H9 (cell line): ENCODE results near the gene OR4M1. TPM values are rescaled to one million over a fixed set of nuclear protein-coding genes. Genes with fewer than 3 reads are reported as not detected.
"Not testable (repeated sequence)": the region's sequence is repeated elsewhere in the genome, so short reads cannot be mapped to it uniquely, and the experiment has no call there.

Experiments used
- DNase-seq: peaks from one replicate; pipeline ENCODE4 v3.0.0-alpha.2; 2017
- H2AFZ ChIP-seq: one replicate; pipeline ENCODE4 v1.6.1; 2013; ENCODE audit warnings: mild to moderate bottlenecking, low read length, control low read depth, moderate library complexity
- H2AK5ac ChIP-seq: 2 replicates; pipeline ENCODE4 v1.6.1; 2013; ENCODE audit warnings: low read length, control low read depth, mixed read lengths; ENCODE audit not compliant: insufficient read length
- H2BK120ac ChIP-seq: one replicate; pipeline ENCODE4 v1.6.1; 2013; ENCODE audit warnings: low read depth, mild to moderate bottlenecking, low read length, control low read depth, inconsistent platforms; ENCODE audit not compliant: poor library complexity, severe bottlenecking
- H2BK12ac ChIP-seq: 2 replicates; pipeline ENCODE4 v1.6.1; 2013; ENCODE audit warnings: low read length, control low read depth, mixed read lengths, low read depth; ENCODE audit not compliant: insufficient read length
- H2BK15ac ChIP-seq: 2 replicates; pipeline ENCODE4 v1.6.1; 2013; ENCODE audit warnings: low read depth, low read length, control low read depth
- H2BK20ac ChIP-seq: one replicate; pipeline ENCODE4 v1.6.1; 2013; ENCODE audit warnings: low read depth, mild to moderate bottlenecking, low read length, control low read depth, inconsistent platforms; ENCODE audit not compliant: poor library complexity, severe bottlenecking
- H2BK5ac ChIP-seq: 2 replicates; pipeline ENCODE4 v1.6.1; 2013; ENCODE audit warnings: low read length, control low read depth, mixed read lengths; ENCODE audit not compliant: insufficient read length
- H3K14ac ChIP-seq: 2 replicates; pipeline ENCODE4 v1.6.1; 2013; ENCODE audit warnings: low read length, control low read depth; ENCODE audit not compliant: insufficient read depth
- H3K18ac ChIP-seq: 2 replicates; pipeline ENCODE4 v1.6.1; 2013; ENCODE audit warnings: low read depth, mild to moderate bottlenecking, mixed read lengths, low read length, control low read depth; ENCODE audit not compliant: insufficient read length
- H3K23ac ChIP-seq: 2 replicates; pipeline ENCODE4 v1.6.1; 2013; ENCODE audit warnings: low read length, control low read depth, mixed read lengths, low read depth; ENCODE audit not compliant: insufficient read length
- H3K23me2 ChIP-seq: 2 replicates; pipeline ENCODE4 v1.6.1; 2013; ENCODE audit warnings: low read depth, mild to moderate bottlenecking, mixed read lengths, low read length, control low read depth; ENCODE audit not compliant: insufficient read length, poor library complexity, severe bottlenecking
- H3K27ac ChIP-seq: 2 replicates; pipeline ENCODE4 v1.5.1; 2013; ENCODE audit warnings: low read length, control low read depth, mixed read lengths, low read depth; ENCODE audit not compliant: insufficient read length
- H3K27me3 ChIP-seq: 2 replicates; pipeline ENCODE4 v1.6.1; 2013; ENCODE audit warnings: low read length, control low read depth, inconsistent platforms; ENCODE audit not compliant: insufficient read depth
- H3K4ac ChIP-seq: 2 replicates; pipeline ENCODE4 v1.6.1; 2013; ENCODE audit warnings: low read depth, mild to moderate bottlenecking, control low read depth, inconsistent platforms, low read length, moderate library complexity
- H3K4me1 ChIP-seq: 2 replicates; pipeline ENCODE4 v1.6.1; 2013; ENCODE audit warnings: low read length, control low read depth, inconsistent platforms; ENCODE audit not compliant: insufficient read depth
- H3K4me2 ChIP-seq: 2 replicates; pipeline ENCODE4 v1.6.1; 2013; ENCODE audit warnings: low read length, control low read depth, mixed read lengths; ENCODE audit not compliant: insufficient read length, insufficient read depth
- H3K56ac ChIP-seq: 2 replicates; pipeline ENCODE4 v1.6.1; 2013; ENCODE audit warnings: low read depth, mild to moderate bottlenecking, mixed read lengths, low read length, control low read depth; ENCODE audit not compliant: insufficient read length
- H3K79me1 ChIP-seq: 2 replicates; pipeline ENCODE4 v1.6.1; 2013; ENCODE audit warnings: low read depth, mild to moderate bottlenecking, moderate library complexity, low read length, control low read depth, inconsistent platforms; ENCODE audit not compliant: insufficient read depth, poor library complexity, severe bottlenecking
- H3K79me2 ChIP-seq: 2 replicates; pipeline ENCODE4 v1.6.1; 2013; ENCODE audit warnings: low read length, control low read depth, inconsistent platforms; ENCODE audit not compliant: insufficient read depth
- H3K9ac ChIP-seq: 2 replicates; pipeline ENCODE4 v1.6.1; 2013; ENCODE audit warnings: low read length, control low read depth, mixed read lengths; ENCODE audit not compliant: insufficient read length; ENCODE audit errors: extremely low read depth
- H3K9me3 ChIP-seq: one replicate; pipeline ENCODE4 v1.6.1; 2013; ENCODE audit warnings: low read depth, low read length, inconsistent platforms; ENCODE audit not compliant: control insufficient read depth
- H3T11ph ChIP-seq: one replicate; pipeline ENCODE4 v1.6.1; 2013; ENCODE audit warnings: mild to moderate bottlenecking, low read length, control low read depth, inconsistent platforms
- H4K20me1 ChIP-seq: one replicate; pipeline ENCODE4 v1.6.1; 2013; ENCODE audit not compliant: control insufficient read depth, insufficient read length, insufficient read depth
- H4K5ac ChIP-seq: 2 replicates; pipeline ENCODE4 v1.6.1; 2013; ENCODE audit warnings: low read depth, mild to moderate bottlenecking, mixed read lengths, low read length, control low read depth; ENCODE audit not compliant: insufficient read length
- H4K8ac ChIP-seq: replicated peaks from 2 replicates; pipeline ENCODE4 v1.6.1; 2013; ENCODE audit warnings: low read length, control low read depth, mixed read lengths, low read depth; ENCODE audit not compliant: insufficient read length
- H4K91ac ChIP-seq: 2 replicates; pipeline ENCODE4 v1.6.1; 2013; ENCODE audit warnings: low read depth, mild to moderate bottlenecking, moderate library complexity, mixed read lengths, low read length, control low read depth; ENCODE audit not compliant: insufficient read length
- H3K27ac Mint-ChIP-seq, 3 experiments: 2 replicates in 2 of 3; 3 replicates in 1 of 3; pipeline ENCODE4 v1.8.0; 2020 to 2021; ENCODE audit warnings: mixed read lengths in 3 of 3, mild to moderate bottlenecking in 1 of 3, moderate library complexity in 1 of 3
- H3K27me3 Mint-ChIP-seq: 2 replicates; pipeline ENCODE4 v1.8.0; 2021; ENCODE audit warnings: low read depth, mild to moderate bottlenecking, moderate library complexity, mixed read lengths
- H3K36me3 Mint-ChIP-seq, 3 experiments: 2 replicates in 2 of 3; 3 replicates in 1 of 3; pipeline ENCODE4 v1.8.0; 2020 to 2021; ENCODE audit warnings: low read depth in 3 of 3, mixed read lengths in 3 of 3; ENCODE audit not compliant: insufficient read depth in 1 of 3
- H3K4me1 Mint-ChIP-seq, 2 experiments: 2 replicates each; pipeline ENCODE4 v1.8.0; 2020; ENCODE audit warnings: mixed read lengths in 2 of 2
- H3K4me3 Mint-ChIP-seq, 2 experiments: 2 replicates in 1 of 2; 3 replicates in 1 of 2; pipeline ENCODE4 v1.8.0; 2020 to 2021; ENCODE audit warnings: mild to moderate bottlenecking in 2 of 2, mixed read lengths in 2 of 2, moderate library complexity in 1 of 2
- H3K9me3 Mint-ChIP-seq, 2 experiments: 2 replicates in 1 of 2; 3 replicates in 1 of 2; pipeline ENCODE4 v1.8.0; 2020; ENCODE audit warnings: mild to moderate bottlenecking in 2 of 2, mixed read lengths in 2 of 2, moderate library complexity in 1 of 2
- CTCF ChIP-seq: fragments of 200-600 bp; sonication (generic); conservative IDR thresholded peaks from 3 replicates; pipeline ENCODE4 v1.8.0; 2021; ENCODE audit warnings: antibody characterized with exemption, mild to moderate bottlenecking
- WGBS: extraction: QIAGEN DNeasy Blood & Tissue Kit; methylation state at CpG from one replicate; pipeline ENCODE4 v1.1.7; 2013; ENCODE audit warnings: missing lambda C conversion rate, low lambda C conversion rate, mixed read lengths; ENCODE audit not compliant: insufficient read length; ENCODE audit errors: extremely low coverage; 5-methylcytosine and 5-hydroxymethylcytosine counted together
- total RNA-seq: library from RNA; stranded (reverse); gene quantifications from 2 replicates; pipeline ENCODE4 v1.2.1, GENCODE V29; 2021

OR4M1 gene
- total RNA-seq, 1 experiment from 2014 or later: not detected

- H3K9me3 ChIP-seq: peaks cover 76% of the 10 kb centered on the region
- no peaks in the 10 kb centered on the region for H3K27me3 ChIP-seq
- H3K79me1 ChIP-seq: no peaks in the 10 kb centered on the region
- H2AK5ac ChIP-seq: no peak overlapping the region
- no peak overlapping the region for H3K18ac ChIP-seq
- no peak overlapping the region for H3K56ac ChIP-seq
- H3K14ac ChIP-seq: no peak overlapping the region
- H3K4me3 Mint-ChIP-seq: no peak overlapping the region
- no peak overlapping the region for H2BK120ac ChIP-seq
- peaks cover 8 to 9% of the 10 kb centered on the region in 2 experiments for H3K9me3 Mint-ChIP-seq
- H4K5ac ChIP-seq: no peak overlapping the region
- no peak overlapping the region for H3K4ac ChIP-seq
- no CpG with 5 or more reads among the region's 2 CpGs for WGBS
- no peaks in the 10 kb centered on the region for H4K20me1 ChIP-seq
- no peaks in the 10 kb centered on the region for H3K27me3 Mint-ChIP-seq
- DNase-seq: no peak
- H3K23me2 ChIP-seq: no peaks in the 10 kb centered on the region
- H4K91ac ChIP-seq: no peak overlapping the region
- no peak overlapping the region for H3K9ac ChIP-seq
- H3K4me1 Mint-ChIP-seq: no peaks in the 10 kb centered on the region
- no peak for TF ChIP-seq CTCF
- H2BK12ac ChIP-seq: no peak overlapping the region
- H3K4me2 ChIP-seq: no peak overlapping the region
- no peaks in the 10 kb centered on the region for H3K4me1 ChIP-seq
- H3K23ac ChIP-seq: no peak overlapping the region
- H3K27ac ChIP-seq: no peak overlapping the region
- H2BK15ac ChIP-seq: no peak overlapping the region
- no peak overlapping the region for H3T11ph ChIP-seq
- H3K36me3 Mint-ChIP-seq: peaks cover 2 to 36% (median 4%) of the 10 kb centered on the region in 3 experiments; a peak in 6 of 7 replicates
- no peaks in the 10 kb centered on the region for H3K79me2 ChIP-seq
- no peak overlapping the region for H3K27ac Mint-ChIP-seq
- H2BK20ac ChIP-seq: no peak overlapping the region
- no peak overlapping the region for H2AFZ ChIP-seq
- H2BK5ac ChIP-seq: no peak overlapping the region
- no peak overlapping the region for H4K8ac ChIP-seq
Observed at GRCh38 chr14:19729763-19730162, 43.5 kb upstream of the OR4M1 start.

- H2AK5ac ChIP-seq, H3K27me3 ChIP-seq, H3K9ac ChIP-seq, H3T11ph ChIP-seq, H3K56ac ChIP-seq, H4K8ac ChIP-seq, H4K20me1 ChIP-seq, H4K5ac ChIP-seq, H2BK20ac ChIP-seq, H4K91ac ChIP-seq, H3K18ac ChIP-seq, H3K4me2 ChIP-seq, H3K27ac ChIP-seq, H3K14ac ChIP-seq, H3K79me2 ChIP-seq, H3K4ac ChIP-seq, H2BK12ac ChIP-seq, H3K79me1 ChIP-seq, H3K23ac ChIP-seq, H3K27ac Mint-ChIP-seq, H2BK120ac ChIP-seq, H3K4me1 Mint-ChIP-seq, H2AFZ ChIP-seq, H2BK5ac ChIP-seq, H3K4me3 Mint-ChIP-seq, H3K23me2 ChIP-seq, DNase-seq, H3K4me1 ChIP-seq, H3K27me3 Mint-ChIP-seq, H2BK15ac ChIP-seq: not testable (repeated sequence)
- peaks cover 24 to 25% of the 10 kb centered on the region in 2 experiments for H3K9me3 Mint-ChIP-seq
- peaks cover 6 to 35% (median 8%) of the 10 kb centered on the region in 3 experiments; a peak in 6 of 7 replicates for H3K36me3 Mint-ChIP-seq
- peaks cover 68% of the 10 kb centered on the region for H3K9me3 ChIP-seq
- WGBS: no CpG with 5 or more reads among the region's 3 CpGs
Observed at GRCh38 chr14:19733893-19734292, 39.4 kb upstream of the OR4M1 start.
